HL-60/S4 (cell line): ENCODE results near the gene UBE3C.
"Not testable (repeated sequence)": the region's sequence is repeated elsewhere in the genome, so short reads cannot be mapped to it uniquely, and the experiment has no call there.

Experiments
- in situ Hi-C: fragments of 300-500 bp; cut with MboI; formaldehyde crosslinking; loops from 2 replicates; pipeline ENCODE4 v1.14.3; 2022; ENCODE audit warnings: low sequenced_read_pairs

Gene UBE3C

GRCh38 chr7:157129907-157130460 is 8.7 kb upstream of the UBE3C start:
- in situ Hi-C loops, result no loop called here

GRCh38 chr7:157130849-157131248 is 7.9 kb upstream of the UBE3C start:
- in situ Hi-C loops, result not testable (repeated sequence)

- in situ Hi-C loops, result no loop called here
Observed at GRCh38 chr7:157132796-157133195, 5.9 kb upstream of the UBE3C start.

GRCh38 chr7:157133304-157133703 is 5.4 kb upstream of the UBE3C start:
- in situ Hi-C loops, result no loop called here

- in situ Hi-C loops, result no loop called here
Observed at GRCh38 chr7:157136372-157136771, 2.4 kb upstream of the UBE3C start.

GRCh38 chr7:157138101-157138423 is 664 bp upstream of the UBE3C start:
- in situ Hi-C loops, result no loop called here

GRCh38 chr7:157139111-157139809 is 534 bp downstream of the UBE3C start:
- in situ Hi-C loops, result no loop called here

- in situ Hi-C loops, result no loop called here
Observed at GRCh38 chr7:157139810-157140510, 1.2 kb downstream of the UBE3C start.

GRCh38 chr7:157140511-157140905 is 1.8 kb downstream of the UBE3C start:
- in situ Hi-C loops, result no loop called here

- in situ Hi-C loops, result no loop called here
Observed at GRCh38 chr7:157141525-157142060, 2.9 kb downstream of the UBE3C start.

GRCh38 chr7:157143788-157144187 is 5.1 kb downstream of the UBE3C start:
- in situ Hi-C loops, result no loop called here

GRCh38 chr7:157149317-157149716 is 10.6 kb downstream of the UBE3C start:
- in situ Hi-C loops, result no loop called here

- in situ Hi-C loops, result no loop called here
Observed at GRCh38 chr7:157150882-157151281, 12.2 kb downstream of the UBE3C start.

GRCh38 chr7:157151626-157152339 is 13.1 kb downstream of the UBE3C start:
- in situ Hi-C loops, result no loop called here

- in situ Hi-C loops, result no loop called here
Observed at GRCh38 chr7:157152391-157152937, 13.7 kb downstream of the UBE3C start.

- in situ Hi-C loops, result no loop called here
Observed at GRCh38 chr7:157153260-157153659, 14.5 kb downstream of the UBE3C start.

GRCh38 chr7:157155959-157156358 is 17.2 kb downstream of the UBE3C start:
- in situ Hi-C loops, result no loop called here

GRCh38 chr7:157158400-157158799 is 19.7 kb downstream of the UBE3C start:
- in situ Hi-C loops, result no loop called here

GRCh38 chr7:157159537-157159936 is 20.8 kb downstream of the UBE3C start:
- in situ Hi-C loops, result not testable (repeated sequence)

GRCh38 chr7:157160433-157160832 is 21.7 kb downstream of the UBE3C start:
- in situ Hi-C loops, result no loop called here

GRCh38 chr7:157165987-157166386 is 27.3 kb downstream of the UBE3C start:
- in situ Hi-C loops, result no loop called here
